ENCODE results near the gene FGG. TPM values are rescaled to one million over a fixed set of nuclear protein-coding genes. Genes with fewer than 3 reads are reported as not detected.

FGG gene
- total and polyA plus RNA-seq, 2 of the 13 experiments (the other 11 are each of a cell fraction or from before 2014, with no cell fraction given): 1,037 to 2,423 TPM

GRCh38 chr4:154559494-154560418 lies 52.7 kb downstream of the FGG start (continued):
- no peak for TF ChIP-seq ZNF800 (CRISPR knock-in tag; IDR thresholded peaks at IDR 0.05)
- TF ChIP-seq ZNF616 (CRISPR knock-in tag; IDR thresholded peaks at IDR 0.05; ENCODE audit: low read depth): no peak
- TF ChIP-seq SSRP1 (CRISPR knock-in tag; IDR thresholded peaks at IDR 0.05): no peak
- 0 out of 2 replicates have a peak, but pooled peaks have one; percentile 28 for TF ChIP-seq TOPORS (CRISPR knock-in tag; IDR thresholded peaks at IDR 0.05)
- TF ChIP-seq TEAD2 (CRISPR knock-in tag; IDR thresholded peaks at IDR 0.05): no peak
- TF ChIP-seq ZNF275 (CRISPR knock-in tag; IDR thresholded peaks at IDR 0.05; ENCODE audit: borderline replicate concordance): no peak
- peak; percentile 47 to 58; a peak in 2 of 4 replicates for TF ChIP-seq HMGXB4 (CRISPR knock-in tag; IDR thresholded peaks at IDR 0.05; ENCODE audit: borderline replicate concordance in 1 of 2, low read depth in 1 of 2)
- TF ChIP-seq SP1 (IDR thresholded peaks at IDR 0.05): no peak
- TF ChIP-seq SP1 (CRISPR knock-in tag; IDR thresholded peaks at IDR 0.05): no peak
- peak; percentile 97 for TF ChIP-seq MEIS2 (CRISPR knock-in tag; IDR thresholded peaks at IDR 0.05)
- TF ChIP-seq SALL1 (CRISPR knock-in tag; IDR thresholded peaks at IDR 0.05): peak; percentile 97
- TF ChIP-seq JUN (CRISPR knock-in tag; IDR thresholded peaks at IDR 0.05): 0 out of 2 replicates have a peak, but pooled peaks have one; percentile 65
- peak; percentile 94 for TF ChIP-seq ATF2 (CRISPR knock-in tag; IDR thresholded peaks at IDR 0.05)
- TF ChIP-seq CBX5 (CRISPR knock-in tag; IDR thresholded peaks at IDR 0.05; ENCODE audit: borderline replicate concordance): peak; percentile 32; the same call in 1 of the 2 replicates
- TF ChIP-seq E2F1 (CRISPR knock-in tag; IDR thresholded peaks at IDR 0.05): no peak; the same call in 1 of the 2 replicates
- no peak for TF ChIP-seq NR0B2 (CRISPR knock-in tag; IDR thresholded peaks at IDR 0.05)
- TF ChIP-seq ZNF891 (CRISPR knock-in tag; IDR thresholded peaks at IDR 0.05): no peak
- no peak for TF ChIP-seq ZNF274 (CRISPR knock-in tag; IDR thresholded peaks at IDR 0.05)
- peak; percentile 99 for TF ChIP-seq STAG1 (CRISPR knock-in tag; IDR thresholded peaks at IDR 0.05)
- TF ChIP-seq RXRB (CRISPR knock-in tag; IDR thresholded peaks at IDR 0.05; ENCODE audit: borderline replicate concordance): peak; percentile 98
- TF ChIP-seq TBX3 (IDR thresholded peaks at IDR 0.05; ENCODE audit: borderline replicate concordance): peak; percentile 78

All from HepG2 (cell line).